GM21390 (cell line): ENCODE data around the gene BRI3BP.
"Not testable (repeated sequence)": the region's sequence is repeated elsewhere in the genome, so short reads cannot be mapped to it uniquely, and the experiment has no call there.

Source experiments
- ATAC-seq: cut with Tn5 transposase; IDR thresholded peaks from one replicate; pipeline ENCODE4 v1.9.1; 2021; ENCODE audit not compliant: unreplicated experiment

BRI3BP gene

DNA sequence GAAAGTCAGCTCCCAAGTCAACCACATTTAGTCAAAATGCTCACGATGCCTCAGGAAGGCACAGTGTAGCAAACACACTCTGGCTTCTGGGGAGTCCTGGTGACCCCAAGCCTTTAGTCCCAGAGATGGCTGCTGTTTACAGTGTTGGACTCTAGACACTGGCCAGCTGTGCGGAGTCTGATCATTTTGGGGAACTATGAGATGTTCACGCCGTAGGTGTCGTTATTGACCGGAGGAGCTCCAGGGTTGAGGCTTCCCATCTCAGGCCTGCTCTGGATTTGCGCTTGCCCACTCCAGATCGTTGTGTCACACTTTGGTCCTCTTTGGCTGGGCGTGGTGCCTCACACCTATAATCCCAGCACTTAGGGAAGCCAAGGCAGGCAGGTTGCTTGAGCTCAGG, 27.7 kb downstream of the BRI3BP start:
- no peak for ATAC-seq

DNA sequence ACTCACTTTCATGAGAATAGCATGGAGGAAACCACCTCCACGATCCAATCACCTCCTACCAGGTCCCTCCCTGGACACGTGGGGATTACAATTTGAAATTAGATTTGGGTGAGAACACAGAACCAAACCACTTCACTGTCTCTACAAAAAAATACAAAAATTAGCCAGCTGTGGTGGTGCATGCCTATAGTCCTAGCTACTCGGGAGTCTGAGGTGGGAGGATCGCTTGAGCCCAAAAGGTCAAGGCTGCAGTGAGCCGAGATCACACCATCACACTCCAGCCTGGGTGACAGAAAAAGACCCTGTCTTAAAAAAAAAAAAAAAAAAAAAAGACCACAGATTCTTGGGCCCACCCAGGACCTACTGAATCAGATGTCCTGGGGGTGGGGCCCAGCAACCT, 28.3 kb downstream of the BRI3BP start:
- ATAC-seq: no peak

DNA sequence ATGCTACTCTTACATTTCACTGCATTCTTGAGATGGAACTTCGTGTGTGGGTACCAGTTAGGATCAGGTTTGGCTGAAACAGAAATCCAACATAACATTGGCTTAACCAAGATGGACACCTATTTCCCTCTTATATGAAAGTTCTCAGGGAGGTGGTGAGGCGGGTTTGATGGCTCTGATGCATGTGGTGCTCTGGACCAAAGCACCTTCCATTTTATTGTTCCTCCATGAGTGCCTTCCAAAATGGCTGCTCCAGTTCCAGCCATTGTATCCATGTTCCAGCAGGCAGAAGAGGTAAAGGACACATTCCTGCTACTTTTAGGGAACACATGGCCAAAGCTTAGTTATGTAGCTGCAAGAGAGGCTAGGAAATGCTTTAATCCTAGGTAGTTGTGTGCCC, 29.6 kb downstream of the BRI3BP start:
- ATAC-seq: no peak

DNA sequence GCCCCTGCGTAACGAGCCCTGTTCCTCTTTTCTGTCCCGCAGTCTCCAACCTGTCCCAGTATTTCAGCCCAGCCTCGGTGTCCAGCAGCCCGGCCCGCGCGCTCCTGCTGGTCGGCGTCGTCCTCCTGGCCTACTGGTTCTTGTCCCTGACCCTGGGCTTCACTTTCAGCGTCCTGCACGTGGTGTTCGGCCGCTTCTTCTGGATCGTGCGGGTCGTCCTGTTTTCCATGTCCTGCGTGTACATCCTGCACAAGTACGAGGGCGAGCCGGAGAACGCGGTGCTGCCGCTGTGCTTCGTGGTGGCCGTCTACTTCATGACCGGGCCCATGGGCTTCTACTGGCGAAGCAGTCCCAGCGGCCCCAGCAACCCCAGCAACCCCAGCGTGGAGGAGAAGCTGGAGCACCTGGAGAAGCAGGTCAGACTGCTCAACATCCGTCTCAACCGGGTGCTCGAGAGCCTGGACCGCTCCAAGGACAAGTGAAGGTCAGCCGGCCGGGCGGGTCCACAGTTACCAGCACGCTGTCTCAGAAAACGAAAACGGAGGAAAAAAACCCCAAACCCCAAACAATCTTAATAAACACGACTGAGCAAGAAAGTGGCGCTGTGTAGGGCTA, 31.6 kb downstream of the BRI3BP start:
- ATAC-seq: no peak

DNA sequence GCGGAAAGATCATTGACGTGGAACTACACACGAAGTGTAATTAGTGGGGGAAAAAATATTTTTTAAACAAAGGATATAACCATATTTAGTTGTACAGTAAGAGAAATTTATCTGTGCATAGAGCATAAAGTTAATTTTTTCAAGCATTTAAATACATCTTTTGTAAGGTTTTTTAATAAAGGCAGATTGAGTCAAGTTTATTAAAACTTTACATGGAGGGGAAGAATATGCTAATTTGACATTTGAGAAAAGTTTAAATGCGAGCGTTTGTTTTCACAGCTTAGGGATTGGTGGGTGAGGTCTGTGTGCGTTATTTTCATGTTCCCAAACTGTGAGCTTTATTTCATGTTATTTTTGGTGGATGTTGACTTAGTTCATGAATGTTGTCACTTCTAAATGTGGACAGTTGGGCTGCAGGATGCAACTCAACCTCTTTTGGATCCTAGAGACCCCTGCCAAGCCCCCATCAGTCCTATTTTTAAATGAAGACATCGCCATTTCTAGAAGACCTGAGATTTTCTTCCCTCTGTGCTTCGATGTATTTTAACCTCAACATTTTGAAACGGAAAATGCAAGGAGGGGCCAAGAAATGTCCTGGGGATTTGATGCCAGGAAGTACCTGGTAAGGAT, 32.3 kb downstream of the BRI3BP start:
- ATAC-seq: no peak

DNA sequence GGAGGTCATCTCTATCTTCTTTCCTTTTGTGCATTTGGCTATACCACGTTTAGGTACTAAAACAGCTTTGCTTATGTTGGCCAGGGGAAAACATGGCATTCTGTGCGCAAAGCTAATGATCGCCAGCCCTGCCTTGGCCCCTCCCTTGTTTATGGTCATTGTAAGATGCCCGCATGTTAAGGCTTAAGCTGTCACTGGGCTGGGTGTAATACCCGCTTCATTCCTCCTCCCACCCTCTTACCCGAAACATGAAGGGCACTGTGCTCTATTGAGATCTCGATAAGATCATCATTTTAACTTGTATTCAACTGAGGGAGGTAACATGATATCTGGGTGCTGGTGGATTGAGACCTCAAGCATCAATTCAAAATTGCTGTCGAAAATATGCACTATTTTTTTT, 34.7 kb downstream of the BRI3BP start:
- no peak for ATAC-seq

DNA sequence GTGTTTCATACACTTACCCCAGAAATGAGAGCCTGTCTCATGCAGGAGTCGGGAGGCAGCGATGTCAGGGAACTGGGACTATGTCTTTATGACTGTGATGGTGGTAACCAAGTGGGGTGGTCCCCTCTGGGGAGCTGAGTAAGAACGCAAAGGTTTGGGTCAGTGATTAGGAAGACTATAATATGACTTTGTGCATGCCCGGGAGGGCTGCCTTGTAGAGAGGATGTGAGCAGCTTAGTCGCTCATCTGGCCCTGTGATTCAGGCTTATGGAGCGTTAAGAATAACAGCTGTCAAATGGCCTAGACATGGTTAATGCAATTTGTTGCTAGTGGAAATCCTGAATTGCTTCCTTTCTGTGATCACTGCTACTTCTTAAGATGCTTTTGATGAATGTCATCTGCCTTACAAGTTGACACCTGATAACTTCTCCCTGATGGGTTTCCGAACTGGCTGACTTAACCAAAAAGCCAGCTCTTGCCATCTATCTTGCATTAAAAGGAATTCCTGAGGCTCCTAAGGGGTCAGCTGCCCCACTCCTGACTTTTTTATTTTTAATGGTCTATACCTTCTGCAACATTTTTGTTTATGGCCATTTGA, 36.4 kb downstream of the BRI3BP start:
- no peak for ATAC-seq

DNA sequence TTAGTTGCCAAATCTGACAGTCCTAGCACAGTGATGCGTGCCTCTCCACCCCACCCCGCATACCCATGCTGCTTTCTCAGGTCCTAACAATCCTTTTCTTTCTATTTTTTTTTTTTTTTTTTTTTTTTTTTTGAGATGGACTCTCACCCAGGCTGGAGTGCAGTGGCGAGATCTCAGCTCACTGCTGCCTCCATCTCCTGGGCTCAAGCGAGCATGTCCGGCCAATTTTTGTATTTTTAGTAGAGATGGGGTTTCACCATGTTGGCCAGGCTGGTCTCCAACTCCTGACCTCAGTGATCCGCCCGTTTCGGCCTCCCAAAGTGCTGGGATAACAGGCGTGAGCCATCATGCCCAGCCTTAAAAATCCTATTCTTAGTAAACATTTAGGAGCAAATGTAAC, 38.0 kb downstream of the BRI3BP start:
- not testable (repeated sequence) for ATAC-seq

DNA sequence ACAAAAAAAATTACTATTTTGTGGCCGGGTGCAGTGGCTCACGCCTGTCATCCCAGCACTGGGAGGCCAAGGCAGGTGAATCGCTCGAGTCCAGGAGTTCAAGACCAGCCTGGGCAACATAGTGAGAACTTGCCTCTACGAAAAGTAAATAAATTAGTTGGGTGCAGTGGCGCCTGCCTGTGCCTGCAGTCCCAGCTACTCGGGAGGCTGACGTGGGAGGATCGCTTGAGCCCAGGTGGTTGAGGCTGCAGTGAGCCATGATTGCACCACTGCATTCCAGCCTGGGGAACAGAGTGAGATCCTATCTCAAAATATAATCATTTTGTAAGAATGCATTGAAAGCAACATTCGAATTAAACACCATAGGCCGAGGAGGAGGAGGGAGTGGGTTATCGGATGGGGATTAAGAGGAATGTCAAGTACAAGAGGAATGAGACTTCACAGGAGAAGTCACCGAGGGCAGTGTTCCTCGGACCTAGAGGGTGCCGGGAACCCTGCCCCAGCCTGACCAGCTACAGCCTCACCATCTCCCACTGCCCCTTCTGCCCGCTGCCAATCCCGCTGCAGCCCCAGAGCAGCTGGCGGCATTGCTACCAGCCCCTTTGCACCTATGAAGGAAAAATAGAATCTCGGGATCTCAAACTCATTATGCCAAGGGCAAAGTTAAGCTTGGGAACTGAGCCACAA, 39.2 kb downstream of the BRI3BP start:
- ATAC-seq: no peak

DNA sequence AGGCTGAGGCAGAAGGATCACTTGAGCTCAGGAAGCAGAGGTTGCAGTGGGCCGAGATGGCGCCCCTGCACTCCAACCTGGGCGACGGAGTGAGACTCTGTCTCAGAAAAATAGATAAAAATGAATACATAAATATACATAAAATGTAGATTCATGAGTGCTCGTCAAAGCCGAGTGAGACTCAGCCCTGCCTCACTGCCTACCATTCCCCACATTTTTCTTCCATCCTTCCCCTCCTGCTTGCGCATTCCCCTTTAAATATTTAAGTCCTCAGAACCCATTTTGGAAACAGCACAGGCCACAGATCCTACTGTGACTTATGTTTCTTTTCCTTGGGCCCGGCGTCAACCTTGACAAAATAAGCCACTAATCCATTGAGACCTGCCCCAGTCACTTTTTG, 39.8 kb downstream of the BRI3BP start:
- ATAC-seq: no peak

DNA sequence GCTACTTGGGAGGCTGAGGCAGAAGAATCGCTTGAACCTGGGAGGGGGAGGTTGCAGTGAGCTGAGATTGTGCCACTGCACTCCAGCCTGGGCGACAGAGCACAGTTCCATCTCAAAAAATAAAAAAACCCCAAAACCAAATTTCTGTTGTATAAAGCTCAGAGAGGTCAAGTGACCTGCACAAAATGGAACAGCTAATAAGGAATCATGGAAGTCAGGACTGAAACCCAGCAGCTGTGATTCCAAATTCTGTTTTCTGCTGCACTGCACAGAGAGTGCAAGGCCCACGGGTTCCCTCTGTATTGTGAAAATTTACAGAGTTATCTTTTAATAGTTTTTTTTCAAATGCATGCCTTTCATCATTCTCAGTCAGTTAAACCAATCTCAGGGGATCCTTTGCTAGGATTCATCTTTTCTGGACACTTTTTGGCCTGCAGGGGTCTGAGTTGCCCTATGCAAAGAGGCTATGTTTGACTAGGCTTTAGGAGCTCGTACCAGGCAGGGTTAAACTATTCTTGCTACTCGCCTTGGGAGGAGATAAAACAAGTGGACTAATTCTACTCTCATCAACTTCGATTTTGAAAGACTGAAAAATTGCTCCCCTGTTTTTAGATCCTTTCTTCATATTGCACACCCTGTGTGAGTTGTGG, 45.7 kb downstream of the BRI3BP start:
- ATAC-seq: no peak

DNA sequence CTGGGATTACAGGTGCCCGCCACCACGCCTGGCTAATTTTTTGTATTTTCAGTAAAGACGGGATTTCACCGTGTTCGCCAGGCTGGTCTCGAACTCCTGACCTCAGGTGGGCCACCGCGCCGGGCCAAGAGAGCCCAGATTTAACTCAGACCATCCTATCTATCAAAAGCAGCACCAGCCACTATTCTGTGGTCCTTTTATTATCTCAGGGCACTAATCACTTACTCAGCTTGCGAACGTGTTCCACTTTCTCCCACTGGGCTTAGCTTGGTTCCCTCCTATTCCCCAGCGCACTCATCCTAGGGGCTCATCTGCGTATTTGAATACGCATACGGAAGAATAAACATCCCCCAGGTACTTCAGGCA, 55.6 kb downstream of the BRI3BP start:
- ATAC-seq: no peak

DNA sequence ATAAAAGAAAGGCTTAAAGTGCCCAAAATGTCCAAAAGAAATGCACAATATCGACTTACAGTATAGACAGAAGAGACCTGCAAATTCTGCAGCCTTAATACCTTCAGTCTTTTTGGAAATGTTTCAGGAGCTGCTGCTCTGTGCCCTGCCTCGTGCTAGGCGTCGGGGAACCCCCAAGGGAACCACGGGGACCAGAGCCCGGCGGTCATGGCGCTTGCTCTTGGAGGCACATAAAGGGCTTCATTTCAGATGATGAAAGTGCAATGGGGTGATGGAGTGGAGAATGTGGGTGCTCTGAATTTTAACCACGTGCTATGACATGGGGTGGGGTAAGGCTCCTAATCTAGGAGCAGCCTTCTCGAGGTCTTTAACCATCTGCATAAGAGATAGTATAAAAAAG, 57.0 kb downstream of the BRI3BP start:
- ATAC-seq: no peak

DNA sequence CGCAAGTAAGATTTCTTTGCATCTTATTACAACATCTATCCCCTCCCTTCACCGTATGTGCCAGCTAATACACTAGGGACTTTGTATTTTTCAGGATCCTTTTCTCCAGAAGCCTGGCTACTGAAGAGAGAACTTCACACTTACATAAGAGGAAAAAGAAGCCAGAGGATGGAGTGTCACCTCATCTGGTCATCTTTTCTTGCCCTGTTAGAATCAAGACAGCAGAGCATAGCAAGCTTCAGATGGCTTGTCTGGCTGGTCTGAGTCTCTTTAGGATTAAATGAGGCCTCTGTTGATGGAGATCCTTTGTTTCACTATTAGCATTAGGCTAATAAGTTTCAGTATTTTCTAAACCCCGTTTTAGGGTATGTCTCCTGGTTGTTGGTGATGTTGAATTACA, 57.4 kb downstream of the BRI3BP start:
- no peak for ATAC-seq

DNA sequence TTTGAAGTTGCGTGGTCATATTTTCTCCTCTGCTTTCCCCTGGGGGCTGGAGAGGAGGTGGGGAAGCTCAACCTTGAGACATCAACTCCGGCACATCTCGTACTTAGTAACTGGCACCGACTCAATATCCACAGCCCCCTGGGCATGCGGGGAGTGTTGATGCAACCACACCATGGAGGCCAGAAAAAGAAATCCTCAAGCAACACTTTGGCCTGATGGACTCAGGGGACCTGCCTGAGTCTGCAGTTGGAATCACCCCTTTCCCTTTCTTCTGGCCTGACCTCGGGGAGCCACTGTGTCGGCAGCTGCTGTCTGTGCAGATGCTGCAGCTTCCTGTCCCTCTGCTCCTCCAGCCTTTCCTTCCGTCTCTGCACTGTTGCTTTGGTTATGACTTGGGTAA, 60.4 kb downstream of the BRI3BP start:
- ATAC-seq: no peak

DNA sequence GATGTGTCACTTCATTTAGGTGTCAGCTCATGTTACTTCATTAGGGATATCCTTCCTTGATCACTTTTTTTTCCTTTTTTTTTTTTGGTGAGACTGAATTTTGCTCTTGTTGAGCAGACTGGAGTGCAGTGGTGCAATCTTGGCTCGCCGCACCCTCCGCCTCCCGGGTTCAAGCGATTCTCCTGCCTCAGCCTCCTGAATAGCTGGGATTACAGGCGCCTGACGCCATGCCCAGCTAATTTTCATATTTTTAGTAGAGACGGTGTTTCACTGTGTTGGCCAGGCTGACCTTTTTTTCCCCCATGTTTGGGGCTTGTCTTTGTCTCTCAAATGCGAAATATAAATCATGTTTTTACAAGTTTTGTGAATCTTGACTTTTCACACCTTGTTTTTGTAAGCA, 62.1 kb downstream of the BRI3BP start:
- no peak for ATAC-seq

DNA sequence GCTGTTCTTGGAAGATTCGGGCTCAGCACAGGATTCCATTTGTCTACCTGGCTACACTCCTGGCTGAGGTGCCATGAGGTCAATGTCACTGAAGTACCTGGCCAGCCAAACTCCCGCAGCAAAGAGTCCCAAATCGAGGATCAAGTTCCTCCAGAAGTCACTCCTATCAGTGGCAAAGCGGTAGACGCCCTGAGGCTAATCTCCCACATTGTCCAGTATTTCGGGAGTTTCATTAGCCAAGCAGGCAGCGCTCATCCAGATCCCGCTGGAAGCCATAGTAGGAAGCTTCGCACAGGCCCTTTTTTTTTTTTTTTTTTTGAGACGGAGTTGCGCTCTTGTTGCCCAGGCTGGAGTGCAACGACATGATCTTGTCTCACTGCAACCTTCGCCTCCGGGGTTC, 62.9 kb downstream of the BRI3BP start:
- no peak for ATAC-seq

DNA sequence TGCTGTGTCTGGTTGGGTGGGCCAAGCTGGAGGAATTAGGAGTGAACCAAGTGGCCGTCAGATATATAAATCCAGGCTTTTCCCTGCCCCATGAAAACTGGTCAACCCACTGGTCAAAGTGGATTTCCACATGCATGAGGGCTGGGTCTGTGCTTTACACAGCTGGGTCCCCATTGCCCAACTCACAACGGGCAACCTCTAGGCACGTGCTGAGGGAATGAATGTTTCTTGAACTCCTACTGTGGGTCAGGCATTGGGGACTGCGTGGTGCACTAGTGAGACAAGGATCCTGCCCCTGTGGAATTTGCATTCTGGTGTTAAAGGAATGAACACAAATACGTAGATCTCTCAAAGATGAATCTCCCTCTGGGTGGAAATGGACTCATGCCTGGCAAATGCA, 64.3 kb downstream of the BRI3BP start:
- ATAC-seq: no peak

DNA sequence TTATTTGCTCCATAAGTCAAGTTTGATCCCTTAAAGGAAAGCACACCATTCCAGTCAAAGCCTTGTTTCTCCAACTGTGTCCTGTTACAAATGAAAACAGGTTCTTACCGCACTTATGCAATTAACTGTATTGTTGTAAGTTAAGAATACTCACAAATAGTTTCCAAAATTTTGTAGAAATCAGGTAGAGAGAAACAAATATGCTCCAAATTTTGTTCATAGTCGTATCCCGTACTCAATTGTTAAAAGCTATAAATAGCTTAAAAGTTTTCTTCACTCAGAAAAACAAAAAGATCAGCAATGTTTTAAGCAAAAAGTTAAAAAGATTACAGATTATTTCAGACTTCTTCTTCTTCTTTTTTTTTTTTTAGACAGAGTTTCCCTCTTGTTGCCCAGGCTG, 67.8 kb downstream of the BRI3BP start:
- no peak for ATAC-seq

DNA sequence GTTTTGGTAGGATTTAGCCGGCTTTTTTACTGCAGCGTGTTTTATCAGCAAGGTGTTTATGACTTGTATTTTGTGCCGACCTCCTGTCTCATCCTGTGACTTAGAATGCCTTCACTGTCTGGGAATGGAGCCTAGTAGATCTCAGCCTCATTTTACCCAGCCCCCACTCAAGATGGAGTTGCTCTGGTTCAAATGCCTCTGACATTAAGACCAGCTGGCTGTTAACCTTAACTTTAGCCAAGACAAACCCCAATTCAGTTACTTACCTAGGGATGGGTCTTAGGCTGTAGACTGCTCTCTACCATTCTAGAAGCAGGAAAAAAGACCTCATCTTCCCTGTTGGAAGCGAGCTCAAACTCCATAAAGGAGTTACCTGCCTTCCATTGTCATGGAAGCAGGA, 70.1 kb downstream of the BRI3BP start:
- ATAC-seq: not testable (repeated sequence)

DNA sequence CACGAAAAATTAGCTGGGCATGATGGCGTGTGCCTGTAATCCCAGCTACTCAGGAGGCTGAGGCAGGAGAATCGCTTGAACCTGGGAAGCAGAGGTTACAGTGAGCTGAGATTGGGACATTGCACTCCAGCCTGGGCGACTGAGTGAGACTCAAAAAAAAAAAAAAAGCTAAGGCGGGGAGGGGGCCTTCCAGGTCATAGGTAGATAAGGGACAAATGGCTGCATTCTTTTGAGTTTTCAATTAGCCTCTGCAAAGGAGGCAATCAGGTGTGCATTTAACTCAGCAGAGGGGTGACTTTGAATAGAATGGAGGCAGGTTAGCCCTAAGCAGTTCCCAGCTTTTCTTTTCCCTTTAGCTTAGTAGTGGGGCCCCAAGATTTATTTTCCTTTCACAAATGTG, 71.0 kb downstream of the BRI3BP start:
- no peak for ATAC-seq
